Trophoblast cell (in vitro differentiated cells and primary cell): ENCODE measurements around the gene NXPH3.

Experiments used
- DNase-seq, 2 donors: peaks; one replicate each; pipeline ENCODE4 v3.0.0-alpha.2; 2016
- H2AFZ ChIP-seq: 2 replicates; pipeline ENCODE4 v1.6.1; 2013; ENCODE audit warnings: low read length, moderate library complexity, mild to moderate bottlenecking; ENCODE audit not compliant: insufficient read depth, poor library complexity
- H2AK5ac ChIP-seq: 2 replicates; pipeline ENCODE4 v1.6.1; 2013; ENCODE audit warnings: mild to moderate bottlenecking, low read length
- H2BK120ac ChIP-seq: 2 replicates; pipeline ENCODE4 v1.6.1; 2013; ENCODE audit warnings: low read length, mild to moderate bottlenecking, moderate library complexity; ENCODE audit not compliant: insufficient read depth, poor library complexity
- H2BK12ac ChIP-seq: 2 replicates; pipeline ENCODE4 v1.6.1; 2013; ENCODE audit warnings: mild to moderate bottlenecking, low read length, moderate library complexity
- H2BK5ac ChIP-seq: 2 replicates; pipeline ENCODE4 v1.6.1; 2013; ENCODE audit warnings: low read length, low read depth, moderate library complexity, mild to moderate bottlenecking; ENCODE audit not compliant: poor library complexity
- H3K14ac ChIP-seq: 2 replicates; pipeline ENCODE4 v1.6.1; 2013; ENCODE audit warnings: mild to moderate bottlenecking, low read length
- H3K18ac ChIP-seq: 2 replicates; pipeline ENCODE4 v1.6.1; 2013; ENCODE audit warnings: mild to moderate bottlenecking, low read length
- H3K23ac ChIP-seq: 2 replicates; pipeline ENCODE4 v1.6.1; 2013; ENCODE audit warnings: low read length
- H3K27ac ChIP-seq: 2 replicates; pipeline ENCODE4 v1.5.1; 2013; ENCODE audit warnings: low read depth, mild to moderate bottlenecking, inconsistent platforms, low read length, moderate library complexity
- H3K27me3 ChIP-seq: 2 replicates; pipeline ENCODE4 v1.6.1; 2013; ENCODE audit warnings: inconsistent platforms, mild to moderate bottlenecking, low read length, moderate library complexity; ENCODE audit not compliant: insufficient read depth
- H3K36me3 ChIP-seq, 2 experiments: 1 replicate in 1 of 2; 2 replicates in 1 of 2; pipeline ENCODE4 v1.6.1; 2013; ENCODE audit warnings: low read length in 2 of 2, mild to moderate bottlenecking in 2 of 2, moderate library complexity in 1 of 2; ENCODE audit not compliant: insufficient read depth in 2 of 2, control insufficient read depth in 1 of 2
- H3K4ac ChIP-seq: 2 replicates; pipeline ENCODE4 v1.6.1; 2013; ENCODE audit warnings: low read depth, mild to moderate bottlenecking, low read length, moderate library complexity
- H3K4me1 ChIP-seq, 2 experiments: 1 replicate in 1 of 2; 2 replicates in 1 of 2; pipeline ENCODE4 v1.6.1; 2013; ENCODE audit warnings: low read length in 2 of 2, mild to moderate bottlenecking in 2 of 2, moderate library complexity in 1 of 2; ENCODE audit not compliant: insufficient read depth in 2 of 2, control insufficient read depth in 1 of 2
- H3K4me2 ChIP-seq: 2 replicates; pipeline ENCODE4 v1.6.1; 2013; ENCODE audit warnings: inconsistent platforms, mild to moderate bottlenecking, low read length, moderate library complexity
- H3K4me3 ChIP-seq: 2 replicates; pipeline ENCODE4 v1.5.1; 2013; ENCODE audit warnings: mild to moderate bottlenecking, low read depth, low read length, inconsistent platforms
- H3K79me1 ChIP-seq: one replicate; pipeline ENCODE4 v1.6.1; 2013; ENCODE audit warnings: low read length
- H3K79me2 ChIP-seq: 2 replicates; pipeline ENCODE4 v1.6.1; 2013; ENCODE audit warnings: low read length, mild to moderate bottlenecking; ENCODE audit not compliant: control insufficient read depth, insufficient read depth, poor library complexity
- H3K9ac ChIP-seq: 2 replicates; pipeline ENCODE4 v1.6.1; 2013; ENCODE audit warnings: mild to moderate bottlenecking, low read length
- H3K9me3 ChIP-seq: 2 replicates; pipeline ENCODE4 v1.6.1; 2013; ENCODE audit warnings: low read depth, mild to moderate bottlenecking, control low read depth, inconsistent platforms, low read length; ENCODE audit not compliant: insufficient read depth
- H4K12ac ChIP-seq: 2 replicates; pipeline ENCODE4 v1.6.1; 2013; ENCODE audit warnings: low read depth, mild to moderate bottlenecking, low read length, moderate library complexity
- H4K8ac ChIP-seq: 2 replicates; pipeline ENCODE4 v1.6.1; 2013; ENCODE audit warnings: low read depth, mild to moderate bottlenecking, low read length, moderate library complexity
- H4K91ac ChIP-seq: one replicate; pipeline ENCODE4 v1.6.1; 2013; ENCODE audit warnings: low read depth, mild to moderate bottlenecking, low read length, moderate library complexity
- WGBS: extraction: QIAGEN DNeasy Blood & Tissue Kit; methylation state at CpG from one replicate; pipeline ENCODE4 v1.1.7; 2013; ENCODE audit warnings: missing lambda C conversion rate; ENCODE audit not compliant: insufficient read length, insufficient coverage; ENCODE audit errors: extremely low coverage; 5-methylcytosine and 5-hydroxymethylcytosine counted together

The NXPH3 gene

DNA sequence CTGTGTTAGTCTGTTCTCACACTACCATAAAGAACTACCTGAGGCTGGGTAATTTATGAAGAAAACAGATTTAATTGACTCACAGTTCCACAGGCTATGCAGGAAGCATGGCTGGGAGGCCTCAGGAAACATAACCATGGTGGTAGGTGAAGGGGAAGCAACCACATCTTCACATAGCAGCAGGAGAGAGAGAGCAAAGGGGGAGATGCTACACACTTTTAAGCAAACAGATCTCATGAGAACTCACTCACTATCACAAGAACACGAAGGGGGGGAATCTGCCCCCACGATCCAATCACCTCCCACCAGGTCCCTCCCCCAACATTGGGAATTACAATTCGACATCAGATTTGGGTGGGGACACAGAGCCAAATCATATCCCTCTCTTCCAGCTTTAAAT is 31.8 kb upstream of the NXPH3 start:
- WGBS = no CpG with 5 or more reads among the region's 3 CpGs
- Histone ChIP-seq H2BK12ac (no peak overlapping the region), H3K18ac (no peak overlapping the region), H3K4me1 (no peaks in the 10 kb centered on the region), H3K4ac (no peak overlapping the region), H3K79me1 (no peaks in the 10 kb centered on the region), H2BK5ac (no peak overlapping the region), H3K9ac (no peak overlapping the region), H3K27me3 (no peaks in the 10 kb centered on the region), H3K4me3 (no peak overlapping the region), H3K36me3 (no peaks in the 10 kb centered on the region), H4K12ac (no peak overlapping the region), H3K79me2 (no peaks in the 10 kb centered on the region), H2AK5ac (no peak overlapping the region), H4K91ac (no peak overlapping the region), H2BK120ac (no peak overlapping the region), H3K27ac (no peak overlapping the region), H4K8ac (no peak overlapping the region), H3K9me3 (no peaks in the 10 kb centered on the region), H3K4me2 (no peak overlapping the region), H2AFZ (no peak overlapping the region), H3K14ac (no peak overlapping the region), H3K23ac (no peak overlapping the region)
- no peak for DNase-seq

DNA sequence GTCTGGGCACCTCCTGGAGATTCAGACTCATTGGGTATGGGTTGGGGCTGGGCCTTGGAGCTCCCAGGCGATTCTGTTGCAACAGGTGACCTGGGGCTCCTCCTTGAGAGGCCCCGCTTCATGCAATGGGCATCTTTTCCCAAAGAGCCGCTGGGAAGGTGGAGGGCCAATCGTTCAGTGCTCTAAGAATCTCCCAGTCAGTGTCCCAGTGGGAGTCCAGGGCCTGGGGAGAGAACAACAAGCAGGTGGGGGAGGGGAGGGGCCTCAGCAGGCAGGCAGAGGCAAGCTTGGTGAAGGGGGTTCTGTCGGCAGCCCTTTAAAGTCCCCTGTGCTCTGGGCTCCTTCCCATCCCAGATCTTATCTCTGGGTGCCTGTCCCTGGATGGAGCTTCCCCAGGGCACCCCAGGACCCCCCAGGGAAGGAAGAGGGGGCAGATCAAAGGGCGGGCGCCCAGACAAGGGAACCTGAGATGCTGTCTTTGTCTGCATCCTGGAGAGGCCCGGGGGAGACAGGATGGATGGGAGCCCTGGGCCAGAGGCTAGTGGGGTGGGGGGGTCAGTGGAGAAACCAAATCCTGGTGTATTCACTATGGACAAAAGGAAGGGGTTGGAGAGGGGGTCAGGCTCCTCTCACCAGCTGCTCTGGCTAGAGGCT is 30.5 kb upstream of the NXPH3 start:
- Histone ChIP-seq H3K79me1 (no peaks in the 10 kb centered on the region), H2BK120ac (no peak overlapping the region), H3K14ac (no peak overlapping the region), H3K27me3 (no peaks in the 10 kb centered on the region), H4K91ac (no peak overlapping the region), H4K12ac (no peak overlapping the region), H3K4ac (no peak overlapping the region), H3K36me3 (no peaks in the 10 kb centered on the region), H3K9ac (no peak overlapping the region), H3K4me2 (no peak overlapping the region), H3K4me3 (no peak overlapping the region), H2BK5ac (no peak overlapping the region), H2BK12ac (no peak overlapping the region), H3K18ac (no peak overlapping the region), H3K4me1 (no peaks in the 10 kb centered on the region), H3K27ac (no peak overlapping the region), H2AFZ (no peak overlapping the region), H4K8ac (no peak overlapping the region), H2AK5ac (no peak overlapping the region), H3K9me3 (no peaks in the 10 kb centered on the region), H3K23ac (no peak overlapping the region), H3K79me2 (no peaks in the 10 kb centered on the region)
- no CpG with 5 or more reads among the region's 8 CpGs for WGBS
- no peak for DNase-seq

DNA sequence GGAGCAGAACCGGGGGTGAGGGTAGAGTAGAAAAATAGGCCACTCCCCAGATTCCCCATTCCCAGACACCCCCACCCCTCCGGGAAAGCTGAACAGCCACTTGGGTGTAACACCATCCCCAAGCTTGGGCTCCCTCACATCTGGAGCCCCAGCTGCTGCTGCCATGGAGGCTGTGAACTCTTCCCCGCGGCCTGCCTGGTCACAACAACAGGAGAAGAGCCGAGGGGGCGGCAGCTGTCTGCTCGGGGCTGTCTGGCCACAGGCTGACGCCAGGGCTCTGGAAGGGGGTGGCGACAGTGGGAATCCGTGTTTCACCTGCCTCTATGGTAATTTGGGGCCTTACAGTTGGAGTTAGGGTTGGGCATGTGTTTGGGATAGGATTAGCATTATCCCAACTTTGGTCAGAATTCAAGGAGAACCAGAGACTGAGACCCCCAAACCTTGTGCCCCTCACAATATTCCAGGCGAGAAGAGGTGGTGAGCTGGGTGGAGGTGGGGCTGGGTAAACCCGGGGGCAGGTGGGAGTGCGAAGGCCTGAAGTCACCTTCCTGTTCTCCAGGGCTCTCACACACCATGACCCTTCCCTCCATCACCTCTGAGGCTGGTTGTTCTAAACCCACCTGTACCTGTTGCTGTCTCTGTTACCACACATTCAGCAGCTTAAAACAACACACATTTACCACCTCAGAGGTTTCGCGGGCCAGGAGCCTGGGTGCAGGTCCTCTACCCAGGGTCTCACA is 29.7 kb upstream of the NXPH3 start:
- H2AFZ ChIP-seq = no peak overlapping the region
- no peak overlapping the region for H3K27ac ChIP-seq
- H3K18ac ChIP-seq = no peak overlapping the region
- H3K79me1 ChIP-seq = no peaks in the 10 kb centered on the region
- no peak overlapping the region for H3K4me3 ChIP-seq
- no peak overlapping the region for H4K8ac ChIP-seq
- no peak overlapping the region for H3K4ac ChIP-seq
- no peaks in the 10 kb centered on the region for H3K36me3 ChIP-seq
- no peaks in the 10 kb centered on the region for H3K4me1 ChIP-seq
- no peak overlapping the region for H4K91ac ChIP-seq
- no peaks in the 10 kb centered on the region for H3K9me3 ChIP-seq
- no peak overlapping the region for H2BK120ac ChIP-seq
- H3K79me2 ChIP-seq = no peaks in the 10 kb centered on the region
- no peak overlapping the region for H2BK5ac ChIP-seq
- no peaks in the 10 kb centered on the region for H3K27me3 ChIP-seq
- H3K9ac ChIP-seq = no peak overlapping the region
- no peak overlapping the region for H2AK5ac ChIP-seq
- no CpG with 5 or more reads among the region's 15 CpGs for WGBS
- no peak overlapping the region for H4K12ac ChIP-seq
- no peak overlapping the region for H3K23ac ChIP-seq
- no peak overlapping the region for H3K4me2 ChIP-seq
- no peak overlapping the region for H3K14ac ChIP-seq
- no peak overlapping the region for H2BK12ac ChIP-seq
- no peak for DNase-seq

DNA sequence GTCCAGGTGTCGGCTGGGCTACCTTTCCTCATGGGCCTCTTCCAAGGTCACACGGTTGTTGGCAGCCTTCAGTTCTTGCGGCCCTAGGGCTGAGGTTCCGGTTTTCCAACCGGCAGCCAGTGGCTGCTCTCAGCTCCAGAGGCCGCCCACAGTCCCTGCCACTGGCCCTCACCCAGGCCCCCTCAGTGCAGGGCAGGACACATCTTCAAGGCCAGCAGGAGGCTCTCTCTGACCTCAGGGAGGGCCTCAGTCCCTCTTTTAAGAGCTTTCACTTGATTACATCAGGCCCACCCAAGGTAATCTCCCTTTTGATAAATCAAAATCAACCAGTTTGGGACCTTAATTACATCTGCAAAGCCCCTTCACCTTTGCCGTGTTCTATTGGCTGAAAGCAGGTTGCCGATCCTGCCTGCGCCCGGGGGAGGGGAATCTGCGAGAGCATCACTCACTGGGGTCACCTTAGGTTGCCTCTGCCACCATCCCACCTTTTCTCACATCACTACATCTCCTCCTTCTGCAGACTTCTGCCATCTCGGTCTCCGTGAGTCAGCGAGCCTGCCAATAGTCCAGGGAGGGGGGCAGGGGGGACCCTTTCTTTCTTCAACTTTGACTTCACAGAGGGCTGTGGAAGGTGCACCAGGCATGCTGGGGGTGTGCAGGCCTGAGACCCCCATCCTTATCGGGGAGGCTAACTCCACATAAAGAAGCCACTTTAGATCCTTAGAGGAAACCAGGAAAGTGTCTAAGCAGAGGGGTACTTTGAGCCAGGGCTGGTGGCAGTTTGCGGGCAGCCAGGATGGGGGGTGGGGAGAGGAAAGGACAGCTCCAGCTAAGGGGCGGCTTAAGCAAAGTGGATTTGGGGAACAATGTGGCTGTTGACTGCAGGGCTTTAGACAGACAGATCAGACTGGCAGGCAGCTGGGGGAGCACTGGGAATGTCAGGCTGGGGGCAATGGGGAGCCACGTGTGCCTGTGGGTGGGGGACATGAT is 28.8 kb upstream of the NXPH3 start:
- no CpG with 5 or more reads among the region's 18 CpGs for WGBS
- Histone ChIP-seq H3K9me3 (no peaks in the 10 kb centered on the region), H2BK120ac (no peak overlapping the region), H3K9ac (no peak overlapping the region), H4K8ac (no peak overlapping the region), H4K91ac (no peak overlapping the region), H3K36me3 (no peaks in the 10 kb centered on the region), H3K79me1 (no peaks in the 10 kb centered on the region), H3K4me1 (peaks cover 2 to 4% of the 10 kb centered on the region in 2 experiments), H3K4me3 (no peak overlapping the region), H3K79me2 (no peaks in the 10 kb centered on the region), H2AFZ (no peak overlapping the region), H2BK12ac (no peak overlapping the region), H3K14ac (no peak overlapping the region), H2BK5ac (no peak overlapping the region), H3K18ac (no peak overlapping the region), H3K4ac (no peak overlapping the region), H3K27ac (no peak overlapping the region), H4K12ac (no peak overlapping the region), H3K23ac (no peak overlapping the region), H3K27me3 (no peaks in the 10 kb centered on the region), H2AK5ac (no peak overlapping the region), H3K4me2 (no peak overlapping the region)
- DNase-seq = no peak
